Bone marrow (tissue), 2 donors: ENCODE data around the gene SLC20A1.
"Not testable (repeated sequence)": the region's sequence is repeated elsewhere in the genome, so short reads cannot be mapped to it uniquely, and the experiment has no call there.

Experiments
- DNase-seq, 2 donors: peaks; one replicate each; lab custom pipeline; 2025; lab: John Stamatoyannopoulos, UW

SLC20A1 gene, protein sequence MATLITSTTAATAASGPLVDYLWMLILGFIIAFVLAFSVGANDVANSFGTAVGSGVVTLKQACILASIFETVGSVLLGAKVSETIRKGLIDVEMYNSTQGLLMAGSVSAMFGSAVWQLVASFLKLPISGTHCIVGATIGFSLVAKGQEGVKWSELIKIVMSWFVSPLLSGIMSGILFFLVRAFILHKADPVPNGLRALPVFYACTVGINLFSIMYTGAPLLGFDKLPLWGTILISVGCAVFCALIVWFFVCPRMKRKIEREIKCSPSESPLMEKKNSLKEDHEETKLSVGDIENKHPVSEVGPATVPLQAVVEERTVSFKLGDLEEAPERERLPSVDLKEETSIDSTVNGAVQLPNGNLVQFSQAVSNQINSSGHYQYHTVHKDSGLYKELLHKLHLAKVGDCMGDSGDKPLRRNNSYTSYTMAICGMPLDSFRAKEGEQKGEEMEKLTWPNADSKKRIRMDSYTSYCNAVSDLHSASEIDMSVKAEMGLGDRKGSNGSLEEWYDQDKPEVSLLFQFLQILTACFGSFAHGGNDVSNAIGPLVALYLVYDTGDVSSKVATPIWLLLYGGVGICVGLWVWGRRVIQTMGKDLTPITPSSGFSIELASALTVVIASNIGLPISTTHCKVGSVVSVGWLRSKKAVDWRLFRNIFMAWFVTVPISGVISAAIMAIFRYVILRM

DNA sequence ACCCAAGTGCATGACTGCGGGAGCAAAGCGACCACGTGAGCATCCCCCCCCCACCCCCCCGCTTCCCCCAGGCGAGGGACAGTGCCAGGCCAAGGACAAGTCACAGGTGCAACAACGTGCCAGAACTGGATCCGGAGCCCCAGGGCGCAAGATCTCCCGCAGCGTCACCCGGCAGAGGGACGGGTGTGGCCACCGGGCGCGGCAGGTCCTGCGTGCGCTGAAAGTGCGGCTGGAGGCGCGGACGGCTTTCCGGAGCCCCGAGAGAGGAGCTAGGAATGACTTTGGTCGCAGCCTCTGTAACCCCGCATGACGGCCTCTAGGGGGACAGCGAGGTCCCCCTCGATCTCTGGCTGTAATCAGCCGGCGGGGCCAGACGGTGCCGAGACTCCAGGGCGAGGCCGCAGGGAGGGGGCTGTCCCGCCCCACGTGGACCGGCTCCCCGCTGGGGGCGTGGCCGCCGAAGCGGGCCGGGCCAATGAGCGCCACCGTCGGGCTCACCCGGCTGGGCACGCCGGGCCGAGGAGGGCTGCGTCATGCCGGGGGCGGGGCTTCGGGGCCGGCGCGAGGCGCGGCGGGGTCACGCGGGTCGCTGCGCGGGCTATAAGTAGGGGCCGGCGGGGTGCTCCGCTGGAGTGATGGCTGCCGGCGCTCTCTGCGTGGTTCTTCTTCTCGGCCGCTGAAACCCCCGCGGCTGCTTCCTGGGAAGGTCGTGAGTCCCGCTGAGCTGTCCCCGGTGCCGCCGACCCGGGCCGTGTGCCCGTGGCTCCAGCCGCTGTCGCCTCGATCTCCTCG, at the start of gene SLC20A1:
Gene SLC20A1, plus strand, starts transcription at position 630 of the 792 bp plus-strand sequence. CDS start 890 bp downstream, outside the sequence.
- peak; percentile 88 to 91 for DNase-seq

DNA sequence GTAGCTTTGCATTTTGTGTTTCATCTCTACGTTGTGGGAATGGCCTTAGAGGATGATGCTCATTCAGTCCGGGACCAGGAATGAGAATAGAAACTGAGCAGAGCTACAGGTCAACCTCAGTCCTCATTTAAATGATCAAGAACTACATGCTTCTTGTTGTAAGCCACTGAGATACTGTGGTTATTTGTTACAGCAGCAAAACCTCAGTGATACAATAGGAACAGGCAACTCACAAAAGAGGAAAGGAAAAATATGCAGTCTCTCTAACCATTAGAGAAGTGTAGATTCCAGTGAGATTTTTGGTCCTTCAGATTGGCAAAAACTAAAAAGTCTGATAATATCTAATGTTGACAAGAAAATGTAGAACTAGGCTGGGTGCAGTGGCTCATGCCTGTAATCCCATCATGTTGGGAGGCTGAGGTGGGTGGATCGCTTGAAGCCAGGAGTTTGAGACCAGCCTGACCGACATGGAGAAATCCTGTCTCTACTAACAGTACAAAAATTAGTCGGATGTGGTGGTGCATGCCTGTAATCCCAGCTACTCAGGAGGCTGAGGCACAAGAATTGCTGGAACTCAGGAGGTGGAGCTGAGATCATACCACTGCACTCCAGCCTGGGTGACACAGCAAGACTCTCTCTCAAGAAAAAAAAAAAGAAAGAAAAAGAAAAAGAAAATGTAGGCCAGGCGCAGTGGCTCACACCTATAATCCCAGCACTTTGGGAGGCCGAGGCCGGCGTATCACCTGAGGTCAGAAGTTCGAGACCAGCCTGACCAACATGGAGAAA, 48.0 kb upstream of the SLC20A1 start:
- DNase-seq, result no peak

DNA sequence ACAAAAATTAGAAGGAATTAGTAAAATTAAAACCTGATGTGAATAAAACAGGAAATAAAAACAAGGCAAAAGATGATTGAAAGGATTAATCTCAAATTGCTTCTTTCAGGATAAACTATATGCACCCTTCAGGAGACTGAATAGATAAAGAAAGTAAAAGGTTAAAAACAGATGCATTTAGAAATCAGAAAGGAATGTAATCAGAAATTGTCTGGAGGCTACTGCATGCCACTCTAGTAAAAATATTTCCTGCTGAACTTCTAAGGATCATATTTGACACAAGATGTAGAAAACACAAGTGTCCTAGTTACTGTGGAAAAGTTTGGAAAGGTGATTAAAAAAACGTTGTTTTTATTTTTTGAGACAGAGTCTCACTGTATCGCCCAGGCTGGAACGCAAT, 45.1 kb upstream of the SLC20A1 start:
- DNase-seq, result no peak

DNA sequence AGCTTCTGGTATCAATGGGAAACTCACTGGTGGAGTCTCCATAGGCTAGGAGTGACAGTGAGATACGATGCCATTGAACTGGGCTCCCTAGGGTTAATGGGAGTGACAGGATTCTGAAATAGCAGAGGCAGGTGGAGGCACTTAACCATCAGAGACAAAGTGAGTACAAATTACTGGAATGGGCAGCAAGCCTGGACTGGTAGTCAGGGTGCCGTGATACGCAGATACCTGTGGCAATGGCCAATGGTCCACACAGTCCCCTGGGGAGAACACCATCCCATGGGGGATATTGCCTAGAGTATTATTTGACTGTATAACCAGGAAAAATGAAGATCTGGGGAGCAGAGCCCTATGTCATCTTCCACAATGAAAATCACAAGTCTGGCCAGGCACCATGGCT, 44.0 kb upstream of the SLC20A1 start:
- no peak for DNase-seq

DNA sequence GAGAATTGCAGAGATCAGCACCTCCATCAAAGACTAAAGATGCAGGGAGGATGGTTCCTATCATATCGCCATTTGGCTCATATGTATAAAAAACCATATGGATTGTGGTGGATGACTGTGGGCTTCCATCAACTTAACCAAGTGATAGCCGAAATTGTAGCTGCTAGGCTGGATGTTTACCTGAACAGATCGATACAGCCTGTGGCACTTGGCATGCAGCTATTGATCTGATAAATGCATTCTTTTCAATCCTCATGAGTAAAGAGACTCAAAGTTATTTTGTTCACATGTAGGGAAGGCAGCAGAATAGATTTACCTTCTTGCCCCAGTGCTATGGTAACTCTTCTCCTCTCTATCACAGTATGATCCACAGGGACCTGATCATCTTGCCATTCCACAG, 42.8 kb upstream of the SLC20A1 start:
- no peak for DNase-seq

DNA sequence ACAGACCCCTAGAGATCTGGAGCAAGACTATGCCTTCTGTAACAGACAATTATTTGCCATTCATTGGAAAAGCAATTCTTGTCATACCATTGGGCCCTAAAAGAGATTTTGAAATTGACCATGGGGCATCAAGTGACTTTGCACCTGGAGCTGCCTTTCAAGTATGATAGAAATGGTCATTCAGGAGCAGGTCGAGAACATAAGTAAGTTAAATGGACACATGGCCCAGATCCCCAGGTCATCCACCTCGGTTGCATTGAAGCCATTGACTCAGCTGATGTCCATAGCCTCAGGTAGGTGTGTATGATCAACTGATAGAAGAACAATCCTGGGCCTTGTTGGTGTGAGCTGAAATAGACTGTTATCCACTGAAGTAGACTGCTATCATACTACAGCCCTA, 42.0 kb upstream of the SLC20A1 start:
- no peak for DNase-seq

DNA sequence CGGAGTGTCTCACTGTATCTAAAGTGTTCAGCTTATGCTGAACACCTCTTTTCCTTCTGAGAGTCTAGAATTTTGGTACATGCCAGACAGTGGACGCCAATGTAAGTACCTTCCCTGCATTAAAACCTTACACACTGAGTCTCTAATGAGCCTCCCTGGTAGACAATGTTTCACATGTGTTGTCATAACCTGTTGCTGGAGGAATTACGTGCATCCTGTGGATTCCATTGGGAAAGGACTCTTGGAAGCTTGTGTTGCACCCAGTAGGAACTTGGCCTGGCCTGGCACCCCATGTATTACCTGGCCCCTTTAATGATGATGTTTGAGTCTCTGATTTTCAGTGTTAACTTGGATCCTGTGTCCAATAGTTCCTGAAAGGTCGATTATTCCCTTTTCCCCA, 40.8 kb upstream of the SLC20A1 start:
- no peak for DNase-seq

DNA sequence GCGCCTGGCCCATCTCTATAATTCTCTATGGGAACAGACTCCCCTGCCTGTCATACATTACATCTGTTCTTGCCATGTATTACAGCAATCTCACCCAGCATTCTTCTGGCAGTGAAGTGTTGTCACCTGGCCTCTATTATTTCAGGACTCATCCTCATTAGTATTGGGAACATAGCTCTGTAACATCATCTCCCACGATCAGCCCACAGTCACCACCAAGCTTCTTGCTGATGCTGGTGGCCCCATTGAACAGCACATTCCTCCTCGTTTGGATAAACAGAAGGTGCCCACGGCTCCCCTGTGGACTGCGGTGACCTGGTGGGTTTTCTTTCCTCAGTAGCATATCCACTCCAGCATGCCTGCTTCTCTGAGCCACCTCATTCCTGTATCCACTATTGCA, 39.8 kb upstream of the SLC20A1 start:
- DNase-seq, result no peak

DNA sequence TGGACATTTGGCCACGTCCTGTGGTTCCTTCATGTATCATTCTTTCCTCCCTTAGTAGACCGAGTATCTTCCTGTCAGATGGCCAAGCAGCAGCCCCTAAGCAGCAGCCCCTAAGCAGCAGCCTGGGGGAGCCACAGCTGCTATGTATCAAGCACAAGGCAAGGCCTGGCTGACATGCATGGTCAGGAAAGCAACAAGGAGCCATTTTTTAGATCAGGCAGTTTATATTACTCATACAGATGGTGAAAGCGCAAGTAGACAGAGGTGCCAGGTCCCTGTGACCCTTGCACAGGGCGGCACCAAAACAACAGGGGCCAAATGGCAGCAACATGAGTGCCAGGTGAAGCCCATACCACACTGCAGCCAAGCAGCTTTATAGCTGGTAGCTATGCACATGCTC, 39.2 kb upstream of the SLC20A1 start:
- DNase-seq, result no peak

DNA sequence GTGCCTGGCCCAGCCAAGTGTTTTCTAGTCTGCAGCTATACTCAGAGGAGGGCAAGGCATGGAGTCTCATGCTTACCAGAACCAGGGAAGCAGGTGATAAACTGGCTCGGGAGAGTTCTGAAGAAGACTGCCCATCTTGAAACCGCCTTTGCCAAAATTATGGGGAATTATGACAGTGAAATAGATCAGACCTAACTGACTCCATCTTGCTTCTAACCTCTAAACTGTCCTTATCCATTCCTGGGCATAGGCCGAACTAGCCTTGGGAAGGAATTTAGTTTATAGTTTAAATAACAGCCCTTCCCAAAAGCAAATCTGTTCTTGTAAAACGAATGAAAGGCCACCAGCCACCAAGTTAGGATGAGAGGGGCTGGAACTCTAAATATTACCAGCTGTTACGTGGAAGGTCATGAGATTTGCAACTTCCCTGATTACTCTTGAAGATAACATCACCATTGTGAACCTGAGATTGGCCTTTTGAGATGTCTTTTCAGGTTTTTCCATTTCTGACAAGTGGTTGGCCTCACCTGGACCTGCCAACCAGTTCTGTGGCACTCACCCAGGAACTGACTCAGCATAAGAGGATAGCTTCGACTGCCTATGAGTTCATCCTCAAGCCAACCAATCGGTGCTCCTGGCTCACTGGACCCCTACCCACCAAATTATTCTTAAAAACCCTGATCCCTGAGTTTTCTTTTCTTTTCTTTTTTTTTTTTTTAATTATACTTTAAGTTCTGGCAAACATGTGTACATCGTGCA, 37.9 kb upstream of the SLC20A1 start:
- no peak for DNase-seq

DNA sequence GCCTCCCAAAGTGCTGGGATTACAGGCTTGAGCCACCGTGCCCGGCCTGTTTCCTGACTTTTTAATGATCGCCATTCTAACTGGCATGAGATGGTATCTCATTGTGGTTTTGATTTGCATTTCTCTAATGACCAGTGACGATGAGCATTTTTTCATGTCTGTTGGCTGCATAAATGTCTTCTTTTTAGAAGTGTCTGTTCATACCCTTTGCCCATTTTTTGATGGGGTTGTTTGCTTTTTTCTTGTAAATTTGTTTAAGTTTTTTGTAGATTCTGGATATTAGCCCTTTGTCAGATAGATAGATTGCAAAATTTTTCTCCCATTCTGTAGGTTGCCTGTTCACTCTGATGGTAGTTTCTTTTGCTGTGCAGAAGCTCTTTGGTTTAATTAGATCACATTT, 36.4 kb upstream of the SLC20A1 start:
- not testable (repeated sequence) for DNase-seq

DNA sequence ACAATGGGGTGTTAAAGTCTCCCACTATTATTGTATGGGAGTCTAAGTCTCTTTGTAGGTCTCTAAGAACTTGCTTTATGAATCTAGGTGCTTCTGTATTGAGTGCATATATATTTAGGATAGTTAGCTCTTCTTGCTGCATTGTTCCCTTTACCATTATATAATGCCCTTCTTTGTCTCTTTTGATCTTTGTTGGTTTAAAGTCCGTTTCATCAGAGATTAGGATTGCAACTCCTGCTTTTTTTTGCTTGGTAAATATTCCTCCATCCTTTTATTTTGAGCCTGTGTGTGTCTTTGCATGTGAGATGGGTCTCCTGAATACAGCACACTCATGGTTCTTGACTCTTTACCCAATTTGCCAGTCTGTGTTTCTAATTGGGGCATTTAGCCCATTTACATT, 33.5 kb upstream of the SLC20A1 start:
- DNase-seq, result not testable (repeated sequence)

DNA sequence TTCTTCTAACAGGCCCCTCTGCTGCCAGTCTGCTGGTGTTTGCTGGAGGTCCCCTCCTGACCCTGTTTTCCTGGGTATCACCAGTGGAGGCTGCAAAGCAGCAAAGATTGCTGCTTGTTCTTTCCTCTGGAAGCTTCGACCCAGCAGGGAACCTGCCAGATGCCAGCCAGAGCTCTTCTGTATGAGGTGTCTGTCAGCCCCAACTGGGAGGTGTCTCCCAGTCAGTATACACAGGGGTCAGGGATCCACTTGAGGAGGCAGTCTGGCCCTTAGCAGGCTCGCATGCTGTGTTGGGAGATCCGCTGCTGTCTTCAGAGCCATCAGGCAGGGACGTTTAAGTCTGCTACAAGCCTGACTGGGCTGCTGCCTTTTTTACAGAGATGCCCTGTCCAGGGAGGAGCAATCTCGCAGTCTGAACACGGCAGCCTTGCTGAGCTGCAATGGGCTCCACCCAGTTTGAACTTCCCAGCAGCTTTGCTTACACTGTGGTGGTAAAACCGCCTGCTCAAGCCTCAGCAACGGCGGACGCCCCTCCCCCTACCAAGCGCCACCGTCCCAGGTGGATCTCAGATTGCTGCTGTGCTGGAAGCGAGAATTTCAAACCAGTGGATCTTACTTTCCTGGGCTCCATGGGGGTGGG, 31.4 kb upstream of the SLC20A1 start:
- no peak for DNase-seq

DNA sequence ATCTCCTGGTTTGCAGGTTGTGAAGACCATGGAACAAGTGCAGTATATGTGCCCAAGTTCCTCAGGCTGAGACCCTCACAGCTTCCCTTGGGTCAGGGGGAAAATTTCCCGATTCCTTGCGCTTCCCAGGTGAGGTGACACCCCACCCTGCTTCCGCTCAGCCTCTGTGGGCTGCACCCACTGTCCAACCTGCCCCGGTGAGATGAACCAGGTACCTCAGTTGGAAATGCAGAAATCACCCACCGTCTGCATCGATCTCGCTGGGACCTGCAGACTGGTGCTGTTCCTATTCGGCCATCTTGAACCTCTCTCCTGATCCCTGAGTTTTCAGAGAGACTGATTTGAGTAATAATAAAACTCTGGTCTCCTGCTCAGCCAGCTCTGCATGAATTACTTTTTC, 30.7 kb upstream of the SLC20A1 start:
- DNase-seq, result no peak

DNA sequence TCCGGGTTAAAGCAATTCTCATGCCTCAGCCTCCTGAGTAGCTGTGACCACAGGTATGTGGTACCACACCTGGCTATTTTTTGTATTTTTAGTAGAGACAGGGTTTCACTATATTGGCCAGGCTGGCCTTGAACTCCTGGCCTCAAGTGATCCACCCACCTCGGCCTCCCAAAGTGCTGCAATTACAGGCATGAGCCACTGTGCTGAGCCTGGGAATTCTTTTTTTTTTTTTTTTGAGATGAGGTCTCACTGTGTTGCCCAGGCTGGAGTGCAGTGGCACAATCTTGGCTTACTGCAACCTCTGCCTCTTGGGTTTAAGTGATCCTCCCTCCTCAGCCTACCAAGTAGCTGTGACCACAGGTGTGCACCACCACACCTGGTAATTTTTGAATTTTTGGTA, 29.9 kb upstream of the SLC20A1 start:
- not testable (repeated sequence) for DNase-seq

DNA sequence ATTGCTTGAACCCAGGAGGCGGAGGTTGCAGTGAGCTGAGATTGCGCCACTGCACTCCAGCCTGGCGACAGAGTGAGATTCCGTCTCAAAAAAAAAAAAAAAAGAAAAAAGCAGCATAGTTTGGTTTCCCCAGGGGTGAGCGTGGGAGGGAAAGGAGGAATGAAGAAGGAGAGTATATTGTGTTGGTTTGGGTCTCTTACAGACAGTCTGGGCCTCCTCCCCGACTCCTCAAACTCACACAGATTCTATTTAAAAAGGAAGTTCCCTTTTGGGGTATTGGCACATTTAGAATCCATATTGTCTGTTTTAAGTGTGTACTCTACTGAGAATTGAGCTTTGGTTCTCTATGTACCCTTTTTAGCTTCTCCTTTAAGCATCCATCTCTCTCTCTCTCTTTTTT, 27.4 kb upstream of the SLC20A1 start:
- DNase-seq, result no peak

DNA sequence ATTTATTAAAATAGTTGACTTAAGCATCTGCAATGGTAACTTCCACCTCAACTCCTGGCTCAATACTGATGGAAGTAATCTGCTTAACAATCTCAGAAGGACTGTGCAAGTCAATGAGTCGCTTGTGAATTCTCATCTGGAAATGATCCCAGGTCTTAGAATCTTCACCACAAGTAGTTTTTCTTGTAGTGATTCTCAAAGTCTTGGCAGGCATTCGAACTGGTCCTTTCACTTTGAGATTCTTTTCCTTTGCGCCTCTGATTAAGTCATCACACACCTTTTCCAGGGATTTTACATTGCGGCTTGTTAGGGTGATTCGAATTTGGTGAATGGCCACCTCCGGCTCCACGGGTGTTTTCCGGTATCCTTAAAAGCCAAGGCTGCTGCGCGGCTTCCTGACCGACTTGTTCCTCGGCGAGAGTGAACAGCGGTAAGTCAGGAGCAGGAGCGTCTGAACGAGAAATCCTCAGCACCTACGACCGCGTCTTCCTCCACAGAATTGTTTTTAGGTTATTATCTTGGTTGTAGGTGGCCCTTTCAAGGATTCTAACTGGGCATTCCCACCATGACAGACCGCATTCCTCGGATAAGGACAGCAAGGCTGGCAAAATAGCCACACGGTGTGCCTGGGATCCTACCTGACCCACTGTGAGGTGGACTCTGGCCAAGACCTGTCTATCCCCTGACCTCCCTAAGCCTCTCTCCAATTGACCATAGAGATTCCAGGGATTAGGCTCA, 23.8 kb upstream of the SLC20A1 start:
- DNase-seq, result no peak

DNA sequence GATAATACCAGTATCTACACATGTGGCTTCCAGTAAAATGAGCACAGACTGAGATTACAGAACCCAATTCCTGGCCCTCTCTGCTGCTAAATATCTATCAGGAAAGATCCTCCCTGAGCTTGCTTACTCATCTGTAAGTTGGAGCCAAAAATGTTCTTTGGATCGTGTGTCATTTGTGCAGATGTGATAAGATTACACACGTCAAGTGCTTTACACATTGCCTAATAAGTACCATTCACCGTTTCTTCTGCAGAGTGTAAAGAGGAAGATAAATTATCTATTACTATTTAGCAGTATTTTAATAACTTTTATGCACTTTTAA, 23.2 kb upstream of the SLC20A1 start:
- no peak for DNase-seq

DNA sequence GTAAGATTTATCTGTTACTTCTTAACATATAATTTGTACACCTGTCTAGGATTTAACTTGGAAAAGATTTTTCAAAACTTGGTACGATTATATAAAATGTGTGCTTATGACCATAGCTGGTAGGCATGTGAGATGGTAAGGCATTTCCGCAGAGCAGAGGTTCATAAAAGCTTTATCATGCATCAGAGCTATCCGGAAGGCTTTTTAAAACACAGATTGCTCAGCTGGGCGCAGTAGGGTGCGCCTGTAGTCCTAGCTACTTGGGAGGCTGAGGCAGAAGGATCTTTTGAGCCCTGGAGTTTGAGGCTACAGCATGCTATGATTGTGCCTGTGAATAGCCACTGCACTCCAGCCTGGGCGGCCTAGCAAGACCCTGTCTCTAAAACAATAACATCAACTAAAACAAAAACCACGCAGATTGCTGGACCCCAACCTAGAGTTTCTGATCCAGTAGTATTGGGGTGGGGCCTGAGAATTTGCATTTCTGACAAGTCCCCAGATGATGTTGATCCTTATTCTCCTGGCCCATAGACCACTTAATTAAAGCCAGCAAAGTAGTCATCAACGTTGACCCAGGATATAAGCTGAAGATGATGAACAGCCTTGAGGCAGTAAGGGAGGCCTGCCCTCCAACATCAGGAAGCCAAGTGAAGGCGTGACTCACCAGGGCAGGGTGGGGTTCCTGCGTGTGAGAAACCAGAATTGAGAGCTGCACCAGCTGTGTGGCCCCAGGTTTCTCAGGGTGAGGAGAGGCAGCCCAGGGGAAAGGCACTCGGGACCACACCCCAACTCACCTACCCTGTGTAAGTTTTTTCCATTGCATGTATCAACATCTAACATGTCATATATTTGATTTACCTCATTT, 21.6 kb upstream of the SLC20A1 start:
- peak; percentile 23 to 78 for DNase-seq
